Vagina (tissue), 2 donors: ENCODE results near the gene APPL2.

ENCODE experiments used
- POLR2A ChIP-seq, 2 donors: fragments of 450-650 bp; IDR thresholded peaks; one replicate each; pipeline ENCODE4 v1.6.1; 2017; ENCODE audit warnings: antibody characterized with exemption in 2 of 2, mild to moderate bottlenecking in 2 of 2, moderate library complexity in 2 of 2
- POLR2AphosphoS5 ChIP-seq, 2 donors: sonication (generic); formaldehyde crosslinking; IDR thresholded peaks; one replicate each; pipeline ENCODE4 v1.9.0; 2017; ENCODE audit warnings: antibody characterized with exemption in 2 of 2, mild to moderate bottlenecking in 2 of 2, low read depth in 1 of 2; ENCODE audit not compliant: insufficient read depth in 1 of 2
- TF ChIP-seq, protein P1 (sequence below), 3 experiments: fragments of 450-650 bp in 2 of 3; fragments of 200-600 bp in 1 of 3; sonication (generic) in 1 of 3; IDR thresholded peaks; one replicate each; pipeline ENCODE4 v1.5.1; 2017 to 2019; ENCODE audit warnings: antibody characterized with exemption in 3 of 3, mild to moderate bottlenecking in 2 of 3, moderate library complexity in 2 of 3

DNA sequence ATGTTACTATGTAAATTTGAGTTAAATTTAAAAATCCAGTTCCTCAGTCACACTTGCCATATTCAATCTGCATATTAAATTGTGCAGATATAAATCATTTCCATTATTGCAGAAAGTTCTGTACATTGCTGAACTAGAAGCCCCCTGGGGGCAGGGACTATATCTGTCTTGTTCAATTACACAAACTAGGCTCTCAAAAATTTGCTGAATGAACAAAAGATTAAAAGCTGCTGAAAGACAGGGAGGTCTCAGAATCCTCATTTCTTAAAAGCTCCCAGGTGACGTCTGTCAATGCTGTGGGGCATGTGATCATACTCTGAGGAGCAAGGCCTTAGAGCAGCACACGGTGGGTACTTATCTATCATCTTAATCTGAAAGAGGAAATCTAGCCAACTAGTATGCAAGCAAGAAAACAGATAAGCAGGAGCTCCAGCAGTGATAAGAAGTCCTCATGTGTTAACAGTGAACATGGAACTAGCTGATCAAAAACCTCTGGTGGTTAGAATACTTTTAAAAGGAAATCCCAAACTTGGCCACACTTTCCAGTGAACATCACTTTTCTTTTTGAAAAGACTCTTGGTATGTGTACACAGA is 60.5 kb downstream of the APPL2 start:
- TF ChIP-seq, protein P1, sequence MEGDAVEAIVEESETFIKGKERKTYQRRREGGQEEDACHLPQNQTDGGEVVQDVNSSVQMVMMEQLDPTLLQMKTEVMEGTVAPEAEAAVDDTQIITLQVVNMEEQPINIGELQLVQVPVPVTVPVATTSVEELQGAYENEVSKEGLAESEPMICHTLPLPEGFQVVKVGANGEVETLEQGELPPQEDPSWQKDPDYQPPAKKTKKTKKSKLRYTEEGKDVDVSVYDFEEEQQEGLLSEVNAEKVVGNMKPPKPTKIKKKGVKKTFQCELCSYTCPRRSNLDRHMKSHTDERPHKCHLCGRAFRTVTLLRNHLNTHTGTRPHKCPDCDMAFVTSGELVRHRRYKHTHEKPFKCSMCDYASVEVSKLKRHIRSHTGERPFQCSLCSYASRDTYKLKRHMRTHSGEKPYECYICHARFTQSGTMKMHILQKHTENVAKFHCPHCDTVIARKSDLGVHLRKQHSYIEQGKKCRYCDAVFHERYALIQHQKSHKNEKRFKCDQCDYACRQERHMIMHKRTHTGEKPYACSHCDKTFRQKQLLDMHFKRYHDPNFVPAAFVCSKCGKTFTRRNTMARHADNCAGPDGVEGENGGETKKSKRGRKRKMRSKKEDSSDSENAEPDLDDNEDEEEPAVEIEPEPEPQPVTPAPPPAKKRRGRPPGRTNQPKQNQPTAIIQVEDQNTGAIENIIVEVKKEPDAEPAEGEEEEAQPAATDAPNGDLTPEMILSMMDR (IDR thresholded peaks at IDR 0.05): no peak
- TF ChIP-seq POLR2A (IDR thresholded peaks at IDR 0.05) (no peak), POLR2AphosphoS5 (IDR thresholded peaks at IDR 0.05; ENCODE audit: insufficient read depth in 1 of 2, low read depth in 1 of 2) (no peak)
